ENCODE measurements around the gene BLTP3A. TPM values are rescaled to one million over a fixed set of nuclear protein-coding genes. Genes with fewer than 3 reads are reported as not detected.

BLTP3A gene
- total and polyA plus RNA-seq, 2 of the 13 experiments (the other 11 are each of a cell fraction or from before 2014, with no cell fraction given): 22.1 to 24.0 TPM

GRCh38 chr6:34772940-34773339, 18.9 kb upstream of the BLTP3A start:
- Histone ChIP-seq H4K20me1 (ENCODE audit: insufficient read depth, low read length) (peaks cover 2% of the 10 kb centered on the region; the same call in 1 of the 2 replicates), H2AFZ (ENCODE audit: low read length) (no peak overlapping the region), H3K4me3 (replicated peaks in 1 of 3; ENCODE audit: insufficient read depth in 1 of 3, low read depth in 2 of 3, low read length in 3 of 3) (no peak overlapping the region), H3K79me2 (ENCODE audit: insufficient read depth, low read length) (no peaks in the 10 kb centered on the region), H3K9ac (ENCODE audit: insufficient read depth, low read depth, low read length) (no peak overlapping the region), H3K4me2 (ENCODE audit: low read depth, low read length) (no peak overlapping the region), H3K27ac (ENCODE audit: extremely low read length, insufficient read depth, low read length) (no peak overlapping the region), H3K9me3 (ENCODE audit: low read length) (no peaks in the 10 kb centered on the region), H3K27me3 (ENCODE audit: control insufficient read depth in 1 of 2, insufficient read depth in 2 of 2, low read length in 2 of 2) (no peaks in the 10 kb centered on the region), H3K4me1 (ENCODE audit: insufficient read depth, low read length) (no peaks in the 10 kb centered on the region), H3K36me3 (replicated peaks in 1 of 2; ENCODE audit: control insufficient read depth in 1 of 2, insufficient read depth in 2 of 2, low read length in 2 of 2) (peaks cover 30 to 70% of the 10 kb centered on the region in 2 experiments)
- intact Hi-C loops (cut with micrococcal nuclease; ENCODE audit: unreplicated experiment) (no loop called here), in situ Hi-C loops (cut with HindIII; ENCODE audit: extremely low pct_ligation_motif_present, low pct_unique_long_range_greater_than_20kb) (no loop called here)
- CTCF ChIA-PET (ENCODE audit: low intra/inter-chr PET ratio, low total read pairs): no interaction called here
- FAIRE-seq: no peak
- BruUV-seq (replicated peaks): no TSS peak
- DNase-seq (ENCODE audit: low spot score): no peak
- no peak for ATAC-seq
- POLR2A ChIA-PET: interaction anchor here (1.0 kb wide), 1 partner anchor 115 kb away, joined by 3 read pairs; no protein-coding TSS in a partner anchor
- WGBS (ENCODE audit: low lambda C conversion rate): 97% methylated on average over 4 of the region's 4 CpGs
- no peak for TF ChIP-seq ZNF253 (CRISPR knock-in tag; IDR thresholded peaks at IDR 0.05; ENCODE audit: borderline replicate concordance)
- TF ChIP-seq, protein P1, sequence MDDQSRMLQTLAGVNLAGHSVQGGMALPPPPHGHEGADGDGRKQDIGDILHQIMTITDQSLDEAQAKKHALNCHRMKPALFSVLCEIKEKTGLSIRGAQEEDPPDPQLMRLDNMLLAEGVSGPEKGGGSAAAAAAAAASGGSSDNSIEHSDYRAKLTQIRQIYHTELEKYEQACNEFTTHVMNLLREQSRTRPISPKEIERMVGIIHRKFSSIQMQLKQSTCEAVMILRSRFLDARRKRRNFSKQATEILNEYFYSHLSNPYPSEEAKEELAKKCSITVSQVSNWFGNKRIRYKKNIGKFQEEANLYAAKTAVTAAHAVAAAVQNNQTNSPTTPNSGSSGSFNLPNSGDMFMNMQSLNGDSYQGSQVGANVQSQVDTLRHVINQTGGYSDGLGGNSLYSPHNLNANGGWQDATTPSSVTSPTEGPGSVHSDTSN (CRISPR knock-in tag; IDR thresholded peaks at IDR 0.05; ENCODE audit: borderline replicate concordance): no peak
- no peak for TF ChIP-seq ZKSCAN5 (CRISPR knock-in tag; IDR thresholded peaks at IDR 0.05)
- TF ChIP-seq, protein P2, sequence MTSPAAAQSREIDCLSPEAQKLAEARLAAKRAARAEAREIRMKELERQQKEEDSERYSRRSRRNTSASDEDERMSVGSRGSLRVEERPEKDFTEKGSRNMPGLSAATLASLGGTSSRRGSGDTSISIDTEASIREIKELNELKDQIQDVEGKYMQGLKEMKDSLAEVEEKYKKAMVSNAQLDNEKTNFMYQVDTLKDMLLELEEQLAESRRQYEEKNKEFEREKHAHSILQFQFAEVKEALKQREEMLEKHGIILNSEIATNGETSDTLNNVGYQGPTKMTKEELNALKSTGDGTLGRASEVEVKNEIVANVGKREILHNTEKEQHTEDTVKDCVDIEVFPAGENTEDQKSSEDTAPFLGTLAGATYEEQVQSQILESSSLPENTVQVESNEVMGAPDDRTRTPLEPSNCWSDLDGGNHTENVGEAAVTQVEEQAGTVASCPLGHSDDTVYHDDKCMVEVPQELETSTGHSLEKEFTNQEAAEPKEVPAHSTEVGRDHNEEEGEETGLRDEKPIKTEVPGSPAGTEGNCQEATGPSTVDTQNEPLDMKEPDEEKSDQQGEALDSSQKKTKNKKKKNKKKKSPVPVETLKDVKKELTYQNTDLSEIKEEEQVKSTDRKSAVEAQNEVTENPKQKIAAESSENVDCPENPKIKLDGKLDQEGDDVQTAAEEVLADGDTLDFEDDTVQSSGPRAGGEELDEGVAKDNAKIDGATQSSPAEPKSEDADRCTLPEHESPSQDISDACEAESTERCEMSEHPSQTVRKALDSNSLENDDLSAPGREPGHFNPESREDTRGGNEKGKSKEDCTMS (CRISPR knock-in tag; conservative IDR thresholded peaks at IDR 0.05): no peak
- TF ChIP-seq SRSF4 (IDR thresholded peaks at IDR 0.05; ENCODE audit: low read depth, low read length, poor library complexity, severe bottlenecking): no peak
- no peak for TF ChIP-seq NFRKB (IDR thresholded peaks at IDR 0.05)
- no peak for TF ChIP-seq ZFP82 (CRISPR knock-in tag; IDR thresholded peaks at IDR 0.05; ENCODE audit: borderline replicate concordance)
- no peak for TF ChIP-seq ZNF598 (CRISPR knock-in tag; IDR thresholded peaks at IDR 0.05; ENCODE audit: borderline replicate concordance)
- no peak for TF ChIP-seq ZNF224 (CRISPR knock-in tag; IDR thresholded peaks at IDR 0.05)
- TF ChIP-seq RCOR2 (CRISPR knock-in tag; IDR thresholded peaks at IDR 0.05): no peak
- no peak for TF ChIP-seq TSC22D2 (CRISPR knock-in tag; IDR thresholded peaks at IDR 0.05; ENCODE audit: borderline replicate concordance)
- TF ChIP-seq CBX2 (IDR thresholded peaks at IDR 0.05; ENCODE audit: low read depth, low read length): no peak
- no peak for TF ChIP-seq CBX2 (CRISPR knock-in tag; IDR thresholded peaks at IDR 0.05; ENCODE audit: low read depth)
- TF ChIP-seq, protein P3, sequence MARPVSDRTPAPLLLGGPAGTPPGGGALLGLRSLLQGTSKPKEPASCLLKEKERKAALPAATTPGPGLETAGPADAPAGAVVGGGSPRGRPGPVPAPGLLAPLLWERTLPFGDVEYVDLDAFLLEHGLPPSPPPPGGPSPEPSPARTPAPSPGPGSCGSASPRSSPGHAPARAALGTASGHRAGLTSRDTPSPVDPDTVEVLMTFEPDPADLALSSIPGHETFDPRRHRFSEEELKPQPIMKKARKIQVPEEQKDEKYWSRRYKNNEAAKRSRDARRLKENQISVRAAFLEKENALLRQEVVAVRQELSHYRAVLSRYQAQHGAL (CRISPR knock-in tag; IDR thresholded peaks at IDR 0.05; ENCODE audit: not compliant biosample characterization): no peak

All from HepG2 (cell line).